ENCODE measurements around the gene BCL2L15.
A peak's percentile ranks its signal among the peaks of the same experiment; 100 is the strongest.
"Not testable (repeated sequence)": the region's sequence is repeated elsewhere in the genome, so short reads cannot be mapped to it uniquely, and the experiment has no call there.

BCL2L15 gene

GRCh38 chr1:113875714-113876113 lies 11.7 kb downstream of the BCL2L15 start:
- H3K4me3 ChIP-seq = no peak overlapping the region
- H3K27ac ChIP-seq = no peak overlapping the region

- Histone ChIP-seq H3K27ac (peak overlapping the region in 7 of 21 experiments; percentile 7 to 87 (median 37)), H3K4me3 (no peak overlapping the region)
Observed at GRCh38 chr1:113874012-113874879, 13.1 kb downstream of the BCL2L15 start.

GRCh38 chr1:113872219-113872935 lies 15.0 kb downstream of the BCL2L15 start:
- Histone ChIP-seq H3K4me3 (no peak overlapping the region), H3K27ac (peak overlapping the region in 19 of 21 experiments; percentile 2 to 87 (median 61))

GRCh38 chr1:113871597-113872113 lies 15.7 kb downstream of the BCL2L15 start, which contains the start of gene PTPN22:
Gene PTPN22, minus strand, starts transcription at chr1:113871712.
- H3K4me3 ChIP-seq = peak within 1 kb of the TSS; percentile 2 to 34 (median 17)
- H3K27ac ChIP-seq = peak within 1 kb of the TSS in 19 of 21 experiments; percentile 2 to 87 (median 61)

- H3K4me3 ChIP-seq = peak overlapping the region; percentile 2 to 34 (median 13)
- peak overlapping the region in 14 of 21 experiments; percentile 25 to 87 (median 62) for H3K27ac ChIP-seq
Observed at GRCh38 chr1:113870778-113871177, 16.6 kb downstream of the BCL2L15 start.

GRCh38 chr1:113868387-113869083 lies 18.8 kb downstream of the BCL2L15 start:
- peak overlapping the region in 3 of 21 experiments; percentile 13 to 87 (median 27) for H3K27ac ChIP-seq
- H3K4me3 ChIP-seq = no peak overlapping the region

- H3K27ac ChIP-seq = peak overlapping the region in 4 of 21 experiments; percentile 15 to 51 (median 24)
- no peak overlapping the region for H3K4me3 ChIP-seq
Observed at GRCh38 chr1:113861641-113862040, 25.7 kb downstream of the BCL2L15 start.

GRCh38 chr1:113860891-113861290 lies 26.5 kb downstream of the BCL2L15 start:
- Histone ChIP-seq H3K27ac (peak overlapping the region in 7 of 21 experiments; percentile 2 to 55 (median 22)), H3K4me3 (no peak overlapping the region)

GRCh38 chr1:113859478-113860175 lies 27.8 kb downstream of the BCL2L15 start:
- H3K27ac ChIP-seq = peak overlapping the region in 7 of 21 experiments; percentile 2 to 51 (median 22)
- H3K4me3 ChIP-seq = no peak overlapping the region

- H3K27ac ChIP-seq = peak overlapping the region in 6 of 21 experiments; percentile 2 to 51 (median 20)
Observed at GRCh38 chr1:113858982-113859381, 28.4 kb downstream of the BCL2L15 start.

GRCh38 chr1:113858418-113858817 lies 29.0 kb downstream of the BCL2L15 start:
- no peak overlapping the region for H3K4me3 ChIP-seq
- peak overlapping the region in 2 of 21 experiments; percentile 42 to 51 for H3K27ac ChIP-seq

More at GRCh38 chr1:113858982-113859381, 28.4 kb downstream of the BCL2L15 start:
- H3K4me3 ChIP-seq = no peak overlapping the region

GRCh38 chr1:113857776-113858175 lies 29.6 kb downstream of the BCL2L15 start:
- no peak overlapping the region for H3K4me3 ChIP-seq
- H3K27ac ChIP-seq = peak overlapping the region in 2 of 21 experiments; percentile 27 to 42

- Histone ChIP-seq H3K27ac (no peak overlapping the region), H3K4me3 (no peak overlapping the region)
Observed at GRCh38 chr1:113856401-113856790, 31.0 kb downstream of the BCL2L15 start.

- no peak overlapping the region for H3K27ac ChIP-seq
- H3K4me3 ChIP-seq = no peak overlapping the region
Observed at GRCh38 chr1:113855630-113856400, 31.6 kb downstream of the BCL2L15 start.

- Histone ChIP-seq H3K27ac (no peak overlapping the region), H3K4me3 (no peak overlapping the region)
Observed at GRCh38 chr1:113854234-113854633, 33.1 kb downstream of the BCL2L15 start.

GRCh38 chr1:113852694-113853093 lies 34.7 kb downstream of the BCL2L15 start:
- H3K27ac ChIP-seq = peak overlapping the region in 1 of 21 experiments; percentile 33
- not testable (repeated sequence) for H3K4me3 ChIP-seq

- no peak overlapping the region for H3K27ac ChIP-seq
- no peak overlapping the region for H3K4me3 ChIP-seq
Observed at GRCh38 chr1:113850127-113850796, 37.1 kb downstream of the BCL2L15 start.

GRCh38 chr1:113849072-113849471 lies 38.3 kb downstream of the BCL2L15 start:
- Histone ChIP-seq H3K4me3 (no peak overlapping the region), H3K27ac (no peak overlapping the region)

All from skin epidermis (tissue), 12 donors.